Measurements from ENCODE around the gene MRPL36.
"Not testable (repeated sequence)": the region's sequence is repeated elsewhere in the genome, so short reads cannot be mapped to it uniquely, and the experiment has no call there.

The MRPL36 gene

DNA sequence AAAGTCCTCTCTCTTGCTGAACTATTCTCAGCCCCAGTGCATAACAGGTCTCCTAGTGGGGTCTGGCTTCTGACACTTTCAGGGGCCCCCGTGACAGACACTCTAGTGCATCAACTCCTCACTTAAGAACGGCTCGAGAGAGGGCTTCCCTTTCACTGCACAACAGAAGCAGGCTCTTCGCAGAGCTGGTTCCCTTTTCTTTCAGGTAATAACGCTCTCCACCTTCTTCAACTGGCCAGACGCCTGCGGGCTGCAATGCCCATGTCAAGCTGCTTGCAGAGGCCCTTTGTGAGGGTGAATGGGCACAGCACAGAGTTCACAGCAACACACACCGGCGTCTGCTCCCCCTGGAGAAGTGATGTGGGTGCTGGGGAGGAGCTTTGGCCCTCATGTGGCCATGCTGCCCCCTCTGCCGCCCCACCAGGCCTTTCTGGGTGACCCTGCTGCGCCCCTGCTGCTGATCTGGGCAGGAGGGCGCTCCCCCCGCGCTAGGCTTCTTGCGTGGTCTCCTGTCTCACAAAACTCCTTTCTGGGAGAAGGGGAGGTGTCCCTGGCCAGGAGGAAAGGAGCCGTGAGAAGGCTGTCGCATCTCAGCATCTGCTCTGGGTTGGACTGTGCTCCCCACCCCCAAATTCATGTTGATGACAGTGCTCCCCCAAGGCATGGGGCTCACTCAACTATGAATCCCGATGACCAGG is 2.4 kb downstream of the MRPL36 start:
- no peak for DNase-seq

DNA sequence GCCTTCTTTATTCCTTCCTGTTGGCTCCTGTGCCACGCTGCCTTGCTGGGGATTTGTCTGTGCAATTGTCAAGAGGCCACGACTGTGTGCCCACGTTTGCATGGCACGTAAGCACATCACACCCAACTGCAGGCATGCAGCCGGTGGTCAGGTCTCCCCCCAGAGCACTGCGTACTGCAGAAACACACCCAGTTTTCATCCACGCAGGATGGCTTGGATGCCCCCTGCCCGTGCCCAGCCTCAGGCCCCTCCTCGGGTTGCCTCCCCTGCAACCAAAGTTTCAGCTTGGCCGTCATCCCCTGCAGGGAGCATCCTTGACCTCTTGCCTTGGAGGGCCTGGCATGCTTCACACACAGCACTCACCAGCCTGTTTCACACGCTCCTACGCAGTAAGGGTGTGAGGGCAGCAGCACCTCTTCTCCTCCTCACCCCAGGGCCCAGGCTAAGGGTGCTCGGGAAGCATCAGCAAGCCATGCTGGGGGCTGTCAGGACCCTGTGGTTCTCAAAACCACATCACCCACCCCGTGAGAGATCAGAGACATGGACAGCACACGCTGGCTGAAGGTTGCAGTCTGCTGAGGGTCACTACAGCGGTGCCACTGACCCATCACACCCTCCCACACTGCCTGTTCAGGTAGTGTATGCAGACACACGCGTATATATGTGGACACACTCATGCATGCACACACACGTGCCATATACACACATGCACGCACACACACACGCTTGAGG is 3.1 kb downstream of the MRPL36 start:
- no peak for DNase-seq

DNA sequence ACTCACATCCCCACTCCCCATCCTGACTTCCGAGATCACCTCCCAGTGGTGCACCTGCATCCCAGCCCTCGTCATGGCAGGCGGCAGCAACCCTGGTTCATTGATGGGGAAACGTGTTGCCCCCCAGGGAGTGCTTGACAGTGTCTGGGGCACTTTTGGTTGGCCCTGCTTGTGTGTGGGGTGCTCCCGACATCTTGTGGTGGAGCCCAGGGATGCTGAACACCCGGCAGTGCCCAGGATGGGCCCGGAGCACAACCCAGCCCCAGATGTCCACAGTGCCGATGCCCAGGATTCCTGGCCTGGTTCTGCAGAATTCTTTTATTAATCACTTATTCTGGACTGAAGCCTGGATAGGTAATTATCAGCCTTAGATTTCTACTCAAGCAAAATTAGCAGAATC is 3.7 kb downstream of the MRPL36 start:
- DNase-seq, result no peak

DNA sequence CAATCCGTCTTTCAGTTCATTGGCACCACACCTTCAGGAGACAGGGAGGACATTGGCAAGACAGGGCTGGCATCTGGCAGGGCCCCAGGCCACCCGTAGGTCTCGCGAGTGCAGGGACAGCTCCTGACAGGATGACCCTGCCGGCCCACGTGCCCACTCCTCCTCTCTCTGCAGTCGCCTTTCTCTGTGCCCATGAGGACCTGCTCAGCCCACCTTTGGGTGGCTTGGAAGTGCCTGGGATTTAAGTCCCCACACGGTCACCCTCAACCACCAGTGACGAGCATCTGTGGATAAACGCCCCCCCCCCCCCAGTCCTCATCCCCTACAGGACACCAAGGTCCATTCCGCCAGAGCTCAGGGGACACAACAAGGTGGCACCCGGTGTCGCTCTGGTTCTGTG is 4.1 kb downstream of the MRPL36 start:
- DNase-seq, result no peak

DNA sequence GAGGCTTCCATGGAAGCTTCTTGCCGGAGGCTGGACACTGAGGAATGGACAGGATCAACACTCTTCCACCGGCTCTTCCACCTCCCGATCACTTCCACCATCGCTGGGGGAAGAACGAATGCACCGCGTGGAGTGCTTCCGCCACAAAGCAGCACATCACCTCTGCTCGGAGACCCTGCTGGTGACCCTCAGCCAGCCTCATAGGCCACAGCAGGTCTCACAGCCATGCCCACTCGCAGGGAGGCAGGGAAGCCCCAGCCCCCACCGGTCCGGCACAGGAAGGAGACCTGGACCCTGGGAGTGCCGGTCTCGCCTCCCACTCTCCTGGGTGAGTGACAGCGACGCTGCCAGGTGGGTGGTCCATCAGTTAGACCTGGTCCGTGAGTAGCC is 4.7 kb downstream of the MRPL36 start:
- no peak for DNase-seq

DNA sequence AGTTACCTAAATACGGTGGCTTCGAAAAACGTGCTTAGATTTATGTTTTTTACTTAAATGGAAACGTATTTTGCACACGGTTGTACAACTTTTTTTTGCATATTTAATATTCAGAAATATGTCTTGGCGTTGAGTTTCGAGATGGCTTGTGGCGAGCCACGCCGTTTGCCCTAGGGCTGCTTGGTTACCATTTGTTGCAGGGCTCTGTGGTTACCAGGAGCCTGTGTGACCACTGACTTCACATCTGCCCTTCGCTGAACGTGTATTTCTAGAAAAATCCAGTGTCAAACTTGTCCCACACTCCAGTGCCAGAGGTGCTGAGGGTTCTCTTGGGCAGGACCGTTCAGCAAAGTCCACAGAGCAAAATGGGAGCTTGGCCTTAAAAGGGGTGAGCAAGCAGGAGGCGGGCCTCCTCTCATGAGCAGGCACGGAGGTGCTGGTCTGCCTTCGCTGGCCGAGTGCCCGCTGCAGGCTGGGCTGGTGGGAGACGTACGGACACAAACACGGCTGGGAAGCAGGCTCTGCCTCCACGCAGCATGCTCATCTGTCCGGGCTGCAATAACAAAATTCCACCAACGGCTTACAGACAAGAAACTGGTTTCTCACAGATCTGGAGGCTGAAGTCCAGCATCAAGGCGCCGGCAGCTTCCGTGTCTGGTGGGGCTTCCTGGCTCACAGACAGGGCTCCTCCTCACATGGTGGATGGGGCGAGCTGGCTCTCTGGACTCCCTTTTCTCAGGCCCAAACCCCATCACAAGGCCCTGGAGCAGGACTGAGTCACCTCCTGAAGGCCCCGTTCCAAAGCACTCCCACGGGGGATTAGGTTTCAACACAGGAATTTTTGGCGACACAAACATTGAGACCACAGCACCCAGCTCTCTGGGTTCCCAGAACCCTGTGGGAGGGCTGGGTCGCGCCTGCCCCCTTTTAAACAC is 5.4 kb downstream of the MRPL36 start:
- no peak for DNase-seq

DNA sequence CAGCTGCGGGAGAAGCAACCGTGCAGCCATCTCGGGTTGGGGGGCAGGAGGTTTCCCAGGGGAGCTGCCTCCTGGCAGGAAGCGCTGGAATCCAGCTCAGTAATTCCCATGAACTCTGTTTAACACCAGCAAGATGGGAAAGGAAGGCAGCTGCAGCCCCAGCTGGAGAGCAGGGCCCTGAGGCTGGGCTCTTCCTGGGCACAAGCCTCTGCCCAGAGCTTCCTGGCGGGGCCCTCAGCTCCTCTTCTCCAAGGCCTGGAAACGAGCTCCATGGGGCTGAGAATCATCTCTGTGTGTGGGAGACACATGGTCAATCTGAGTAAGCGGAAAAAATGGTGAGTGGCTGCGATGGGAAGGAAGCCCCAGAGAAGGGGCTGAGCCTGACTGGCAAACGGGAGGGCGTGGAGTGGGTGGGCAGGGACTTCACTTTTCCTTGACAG is 6.3 kb downstream of the MRPL36 start:
- DNase-seq, result no peak

DNA sequence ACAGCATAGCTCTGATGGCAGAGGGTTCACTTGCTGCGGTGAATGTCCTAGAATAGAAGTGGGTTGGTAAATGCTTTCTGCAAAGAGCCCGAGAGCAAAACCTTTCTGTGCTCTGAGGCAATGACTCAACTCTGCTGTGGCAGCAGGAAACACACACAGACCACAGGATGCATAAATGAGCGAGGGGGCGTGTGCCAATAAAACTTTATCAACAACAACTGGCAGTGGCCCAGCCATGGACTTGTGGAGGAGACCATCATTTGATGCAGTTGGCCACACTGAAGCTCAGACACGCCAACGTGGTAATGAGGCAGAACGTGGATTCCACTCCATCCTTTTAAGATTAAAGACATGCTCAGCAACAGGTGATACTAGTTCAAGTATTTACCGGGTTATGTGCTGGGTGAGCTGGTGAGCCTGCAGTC is 6.8 kb downstream of the MRPL36 start:
- no peak for DNase-seq

DNA sequence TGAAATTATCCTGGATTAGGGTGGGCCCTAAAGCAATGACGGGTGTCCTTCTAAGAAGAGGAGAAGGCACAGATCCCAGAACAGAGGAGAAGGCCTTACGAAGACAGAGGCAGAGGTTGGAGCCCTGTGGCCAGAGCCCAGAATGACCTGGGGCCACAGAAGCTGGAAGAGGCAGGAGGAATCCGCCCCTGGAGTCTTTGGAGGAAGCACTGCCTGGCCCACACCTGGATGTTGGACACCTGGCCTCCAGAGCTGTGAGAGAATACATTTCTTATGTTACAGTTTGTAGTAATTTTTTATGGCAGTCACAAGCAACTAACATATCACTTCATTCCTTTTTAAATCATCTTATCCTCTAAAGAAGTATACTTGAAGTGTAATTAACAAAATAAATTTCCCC is 8.5 kb downstream of the MRPL36 start:
- DNase-seq, result no peak

DNA sequence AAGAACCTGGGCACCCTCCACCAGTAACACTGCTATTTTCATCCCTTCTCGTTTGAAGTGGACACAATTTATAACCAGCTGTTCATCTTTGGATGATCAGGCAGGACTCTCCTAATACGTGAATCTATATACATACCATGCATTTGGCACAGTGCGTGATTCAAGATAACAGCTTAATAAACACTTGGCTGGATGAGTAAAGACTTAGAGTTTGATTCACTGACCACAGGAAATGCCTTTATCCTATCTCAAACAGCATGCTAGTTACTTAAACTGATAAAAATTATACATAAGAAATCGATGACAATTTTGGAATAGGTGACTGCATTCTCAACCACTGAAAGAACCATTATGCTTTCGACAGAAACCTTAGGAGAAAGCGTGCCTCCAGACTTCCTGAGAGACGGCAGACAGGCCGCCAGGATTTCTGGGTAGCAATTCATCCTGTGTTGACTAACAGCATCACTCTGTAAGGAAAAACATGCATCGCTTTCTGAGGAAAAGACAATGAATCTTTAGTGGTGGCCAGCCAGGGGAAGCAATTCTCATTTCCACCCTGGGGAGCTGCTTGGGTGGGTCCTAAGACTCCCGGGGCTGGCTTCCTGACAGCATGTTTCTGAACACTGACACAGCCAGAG is 9.7 kb downstream of the MRPL36 start:
- no peak for DNase-seq

DNA sequence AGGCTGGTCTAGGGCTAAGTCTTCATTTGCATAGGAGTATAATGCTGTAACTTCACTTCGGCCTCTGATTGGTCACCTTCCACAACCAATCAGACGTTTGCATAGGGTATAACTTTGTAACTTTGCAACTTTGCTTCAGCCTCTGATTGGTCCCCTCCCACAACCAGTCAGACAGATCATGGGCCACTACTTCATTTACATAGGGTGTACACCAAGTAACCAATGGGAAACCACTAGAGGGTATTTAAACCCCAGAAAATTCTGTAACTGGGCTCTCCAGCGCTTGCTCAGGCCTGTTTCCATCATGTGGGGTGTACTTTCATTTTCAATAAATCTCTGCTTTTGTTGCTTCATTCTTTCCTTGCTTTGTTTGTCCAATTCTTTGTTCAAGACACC is 10.2 kb downstream of the MRPL36 start:
- DNase-seq, result not testable (repeated sequence)

DNA sequence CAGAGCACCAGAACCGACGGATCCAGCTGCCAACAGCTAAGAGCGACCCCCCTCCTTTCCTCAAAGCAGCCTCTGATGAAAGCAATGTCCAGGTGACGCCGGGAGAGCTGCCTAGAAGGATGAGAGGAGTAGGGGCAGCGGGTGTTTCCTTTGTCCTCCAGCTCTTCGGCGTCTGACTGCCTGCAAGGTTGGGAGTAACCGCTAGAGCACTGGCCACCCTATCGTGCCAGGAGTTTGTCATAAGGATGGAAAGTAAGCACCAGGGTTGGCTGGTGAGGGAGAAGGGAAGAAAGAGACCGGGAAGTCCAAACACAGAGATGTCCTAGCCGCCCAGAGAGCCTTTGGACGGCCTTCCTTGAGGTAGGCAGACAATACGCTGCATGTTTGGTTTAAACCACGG is 10.8 kb downstream of the MRPL36 start:
- DNase-seq, result no peak

DNA sequence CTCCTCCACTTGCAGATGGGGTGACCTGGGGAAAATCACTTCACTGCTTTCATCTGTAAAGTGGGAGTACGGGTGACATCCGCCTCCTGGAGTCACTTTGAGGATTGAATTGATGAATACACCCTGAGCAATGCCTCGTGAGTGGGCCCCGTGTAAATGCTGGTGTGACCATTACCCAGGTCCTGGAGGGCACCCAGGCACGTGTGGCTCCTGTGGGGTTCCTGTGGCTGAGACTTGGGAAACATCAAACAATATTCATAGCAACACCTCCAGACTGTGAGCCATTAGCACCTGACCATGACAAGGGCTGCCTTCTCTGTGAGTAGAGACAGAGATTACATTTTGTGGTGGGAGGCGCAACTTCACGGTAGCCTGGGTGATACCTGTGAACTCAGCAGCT is 11.4 kb downstream of the MRPL36 start:
- DNase-seq, result no peak

DNA sequence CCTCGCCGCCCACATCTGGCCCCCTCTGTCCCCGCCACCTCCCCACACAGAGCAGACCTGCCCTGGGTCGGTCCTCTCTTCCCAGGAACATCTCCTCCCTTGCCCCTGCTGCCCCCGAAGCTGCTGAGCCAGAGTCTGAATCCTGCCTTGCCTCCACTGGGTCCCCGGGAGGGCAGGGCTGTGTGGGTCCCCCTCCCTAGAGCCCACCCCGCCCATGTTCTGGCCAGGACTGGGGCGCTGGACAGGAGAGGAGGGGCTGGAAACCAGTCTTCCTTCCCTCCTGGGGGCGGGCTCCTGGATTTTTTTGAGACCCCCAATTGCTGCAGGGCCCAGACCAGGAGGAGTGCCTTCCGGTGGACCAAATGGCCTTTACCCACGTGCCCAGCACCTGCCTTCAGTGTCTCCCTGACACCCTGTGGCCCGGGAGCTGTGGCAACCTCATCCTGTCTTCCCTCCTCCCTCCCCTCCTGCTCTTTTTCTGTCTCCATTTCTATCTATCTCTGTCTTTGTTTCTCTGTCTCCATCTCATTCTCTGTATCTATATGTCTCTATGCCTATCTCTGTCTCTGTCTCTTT is 12.1 kb downstream of the MRPL36 start:
- no peak for DNase-seq

DNA sequence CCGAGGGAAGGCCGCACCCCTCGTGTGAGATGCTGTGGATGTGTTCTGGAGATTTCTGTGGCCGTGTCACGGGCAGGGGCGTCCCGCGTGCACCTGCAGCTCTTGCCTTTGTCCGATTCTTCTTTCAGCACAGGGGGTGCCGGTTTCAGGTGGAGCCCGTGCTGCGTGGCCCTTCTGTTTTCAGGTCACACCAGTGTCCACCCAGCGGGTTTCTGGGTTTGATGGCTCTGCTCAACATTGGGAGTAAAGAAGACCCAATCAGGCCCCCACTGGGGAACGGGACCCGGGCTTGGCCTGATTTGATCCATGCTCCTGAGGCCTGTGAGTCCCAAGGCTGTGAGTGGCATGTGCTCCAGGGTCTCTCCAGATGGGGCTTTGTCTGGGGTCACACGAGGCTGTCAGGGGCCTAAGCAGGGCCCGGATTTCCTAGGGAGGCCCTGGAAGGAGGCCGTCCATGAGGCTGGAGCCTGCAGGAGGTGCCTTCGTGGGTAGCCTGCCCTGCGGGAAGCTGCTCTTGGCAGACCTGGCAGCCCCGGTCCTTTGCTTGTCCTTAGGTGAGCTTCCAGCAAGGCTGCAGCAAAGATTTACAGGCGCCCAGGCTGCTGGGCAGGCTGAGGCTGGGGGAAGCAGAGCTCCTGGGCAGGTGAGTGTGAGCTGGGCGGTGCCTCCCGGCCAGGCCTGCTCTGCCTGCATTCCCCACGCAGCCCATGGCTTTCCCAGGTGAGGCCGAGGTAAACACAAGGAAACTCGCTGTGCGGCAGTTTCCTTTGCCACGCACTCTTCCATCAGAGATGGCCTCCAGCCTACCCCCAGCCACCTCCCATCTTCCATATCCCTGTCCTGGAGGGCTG is 12.8 kb downstream of the MRPL36 start:
- no peak for DNase-seq

DNA sequence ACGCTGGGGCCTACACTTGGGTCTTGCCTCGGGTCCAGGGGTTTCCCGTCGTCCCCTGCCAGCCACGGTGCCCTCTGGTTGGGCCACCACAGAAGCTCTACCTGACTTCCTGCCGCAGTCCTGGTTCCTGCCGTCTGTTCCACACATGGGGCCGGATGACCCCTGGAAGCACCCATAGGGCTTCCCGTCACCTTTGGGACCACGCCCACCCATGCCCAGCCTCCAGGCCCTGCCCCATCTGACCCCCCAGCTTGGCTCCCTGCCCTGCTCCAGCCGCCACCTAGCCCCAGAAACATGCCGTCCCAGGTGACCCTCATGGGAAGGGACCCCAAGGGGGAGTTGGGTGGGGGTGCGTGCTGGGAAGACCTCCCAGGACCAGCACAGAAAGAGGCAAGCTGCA is 13.7 kb downstream of the MRPL36 start:
- DNase-seq, result no peak

DNA sequence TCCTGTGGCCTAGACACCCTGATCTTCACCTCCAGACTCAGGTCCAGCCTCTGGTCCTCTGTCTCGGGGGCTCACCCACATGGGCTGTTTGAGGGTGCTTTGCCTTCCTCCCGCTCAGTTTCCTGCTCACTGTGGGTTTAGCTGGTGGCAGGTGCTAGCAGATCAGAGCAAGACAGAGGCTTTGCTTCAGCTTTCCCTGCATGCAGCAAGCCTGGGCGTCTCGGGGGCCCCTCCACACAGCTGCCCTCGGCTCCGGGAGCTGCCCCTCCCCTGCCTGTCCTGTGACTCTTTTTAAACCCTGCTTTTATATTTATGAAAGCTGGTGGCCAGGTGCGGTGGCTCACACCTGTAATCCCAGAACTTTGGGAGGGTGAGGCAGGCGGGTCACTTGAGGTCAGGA is 14.6 kb downstream of the MRPL36 start:
- no peak for DNase-seq

DNA sequence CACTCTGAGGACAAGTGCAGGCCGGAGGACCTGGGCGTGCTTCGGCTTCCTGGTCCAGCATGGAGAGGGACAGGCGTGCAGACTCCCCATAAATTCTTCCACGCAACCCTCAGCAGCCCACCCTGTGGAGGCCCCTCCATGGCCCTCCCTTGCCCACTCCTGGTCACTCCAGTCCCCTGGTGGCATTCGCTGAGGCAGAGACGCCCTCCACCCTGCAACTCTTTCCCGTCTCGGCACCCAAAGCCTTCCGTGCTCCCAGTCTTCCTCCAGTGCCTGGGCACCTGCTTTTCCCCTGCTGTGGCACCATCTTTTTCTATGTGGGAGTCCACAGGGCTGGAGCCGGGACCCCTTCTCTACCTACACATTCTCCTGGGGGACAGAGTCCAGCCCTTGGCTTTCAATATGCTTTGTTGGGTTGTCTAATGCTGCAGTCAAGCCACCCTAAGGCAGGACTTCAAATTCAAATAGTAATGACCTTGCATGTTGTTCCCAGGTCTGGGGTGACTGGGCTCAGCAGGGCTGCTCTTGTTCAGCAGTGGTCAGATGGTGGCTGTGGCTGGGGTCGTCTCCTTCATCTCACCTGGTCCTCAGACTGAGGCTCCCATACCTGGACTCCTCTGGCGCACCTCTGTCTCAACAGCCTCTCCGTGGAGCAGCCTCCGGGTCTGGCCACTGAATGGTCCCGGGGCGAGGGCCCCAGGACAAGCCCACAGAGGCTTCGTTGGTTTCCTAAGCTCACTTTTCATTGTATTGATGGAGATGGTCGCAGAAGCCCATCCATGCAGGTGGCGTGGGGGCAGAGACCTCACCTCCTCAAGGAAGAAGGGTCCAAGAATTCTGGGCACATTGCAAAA is 15.2 kb downstream of the MRPL36 start:
- no peak for DNase-seq

DNA sequence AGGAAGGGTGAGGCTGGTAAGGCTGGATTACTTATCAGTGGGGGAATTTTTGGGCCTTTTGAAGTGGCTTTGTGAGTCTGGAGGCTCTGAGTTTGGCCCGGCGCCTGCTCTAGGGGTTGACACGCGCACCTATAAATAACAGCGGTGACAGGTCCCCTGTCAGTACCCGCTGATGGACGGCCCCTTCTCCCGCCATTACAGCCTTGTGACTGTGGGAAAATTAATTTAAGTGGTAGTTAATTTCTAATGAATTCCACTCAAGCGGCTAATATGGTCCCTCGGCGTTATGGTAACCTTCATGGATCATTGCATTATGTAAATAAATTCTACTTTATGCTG is 16.5 kb downstream of the MRPL36 start:
- no peak for DNase-seq
